Sigmoid colon (tissue), 7 donors: Measurements from ENCODE around the gene MAT1A. TPM values are rescaled to one million over a fixed set of nuclear protein-coding genes. Genes with fewer than 3 reads are reported as not detected.

Source experiments
- DNase-seq: peaks from one replicate; pipeline ENCODE4 v3.0.0-alpha.2; 2019
- H3K27ac ChIP-seq, 4 donors: fragments of 200-600 bp; sonication (generic); one replicate each; pipeline ENCODE4 v1.5.1; 2016 to 2019; ENCODE audit warnings: mild to moderate bottlenecking in 1 of 4
- H3K27me3 ChIP-seq, 3 donors: fragments of 200-600 bp; sonication (generic); one replicate each; pipeline ENCODE4 v1.5.1; 2019; ENCODE audit warnings: mild to moderate bottlenecking in 1 of 3
- H3K36me3 ChIP-seq, 4 donors: fragments of 200-600 bp; sonication (generic); one replicate each; pipeline ENCODE4 v1.5.1; 2016 to 2019
- H3K4me1 ChIP-seq, 4 donors: fragments of 200-600 bp; sonication (generic); one replicate each; pipeline ENCODE4 v1.5.1; 2017 to 2019
- H3K4me3 ChIP-seq, 4 donors: fragments of 200-600 bp; sonication (generic); one replicate each; pipeline ENCODE4 v1.5.1; 2017 to 2019; ENCODE audit warnings: mild to moderate bottlenecking in 2 of 4, moderate library complexity in 1 of 4
- H3K9me3 ChIP-seq, 4 donors: fragments of 200-600 bp in 3 of 4; sonication (generic) in 3 of 4; one replicate each; pipeline versions ENCODE4 v1.5.1 to v1.6.1; 2013 to 2019
- EP300 ChIP-seq, 4 donors: sonication (generic); formaldehyde crosslinking; IDR thresholded peaks; one replicate each; pipeline ENCODE4 v1.6.1; 2017; ENCODE audit warnings: antibody characterized with exemption in 4 of 4
- POLR2A ChIP-seq, 2 donors: fragments of 450-650 bp; IDR thresholded peaks; one replicate each; pipeline ENCODE4 v1.6.1; 2016; ENCODE audit warnings: antibody characterized with exemption in 2 of 2, mild to moderate bottlenecking in 2 of 2, moderate library complexity in 2 of 2
- POLR2AphosphoS5 ChIP-seq, 4 donors: sonication (generic); formaldehyde crosslinking; IDR thresholded peaks; one replicate each; pipeline ENCODE4 v1.6.1; 2017; ENCODE audit warnings: antibody characterized with exemption in 4 of 4
- WGBS, 2 donors: extraction: QIAGEN DNeasy Blood & Tissue Kit; methylation state at CpG; one replicate each; pipeline ENCODE4 v1.1.7; 2013; 5-methylcytosine and 5-hydroxymethylcytosine counted together
- intact Hi-C: fragments of 100-400 bp; cut with DNase I; formaldehyde crosslinking; loops from one replicate; pipeline ENCODE4 v1.15.1; 2023
- polyA plus RNA-seq, 3 donors: library from polyadenylated mRNA; stranded (reverse); fragments of 200-250 nt; gene quantifications; one replicate each; pipeline ENCODE4 v1.2.3, GENCODE V29; 2013
- total RNA-seq, 4 donors: library from RNA; depleted of rRNA; stranded (reverse); fragments of >200 nt; gene quantifications; one replicate each; pipeline ENCODE4 v1.1.0, GENCODE V29; 2016
- TF ChIP-seq, protein P1 (sequence below), 4 experiments: fragments of 450-650 bp in 3 of 4; fragments of 200-600 bp in 1 of 4; IDR thresholded peaks; one replicate each; pipeline ENCODE4 v1.5.1; 2016 to 2019; ENCODE audit warnings: antibody characterized with exemption in 4 of 4, mild to moderate bottlenecking in 3 of 4, moderate library complexity in 2 of 4
- donor health status: healthy with polysubstance abuse.
- donor health status: Bipolar disorder and iron deficiency.
- donor health status: healthy.

Gene MAT1A
- total and polyA plus RNA-seq, 7 donors = 0.23 to 0.31 TPM; not detected in 5

DNA sequence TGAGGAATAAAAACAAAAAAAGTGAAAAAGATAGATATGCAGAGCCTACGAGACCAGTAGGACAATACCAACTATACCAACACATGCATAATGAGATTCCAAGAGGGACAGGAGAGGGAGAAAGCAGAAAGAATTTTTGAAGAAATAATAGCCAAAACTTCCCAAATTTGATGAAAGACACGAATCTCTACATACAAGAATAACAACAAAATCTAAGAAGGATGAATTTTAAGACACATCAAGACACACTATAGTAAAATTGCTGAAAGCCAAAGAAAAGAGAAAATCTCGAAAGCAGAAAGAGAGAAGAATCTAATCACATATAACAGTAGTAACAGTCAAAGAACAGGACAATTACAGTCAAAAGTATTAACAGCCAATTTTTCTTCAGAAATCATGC, 7.5 kb upstream of the MAT1A start:
- Histone ChIP-seq H3K27ac (no peak overlapping the region), H3K36me3 (no peaks in the 10 kb centered on the region), H3K4me3 (no peak overlapping the region), H3K27me3 (no peaks in the 10 kb centered on the region), H3K4me1 (no peaks in the 10 kb centered on the region), H3K9me3 (peaks cover 0 to 7% (median 2%) of the 10 kb centered on the region in 4 donors)
- TF ChIP-seq POLR2A (IDR thresholded peaks at IDR 0.05) (no peak), EP300 (IDR thresholded peaks at IDR 0.05) (no peak), POLR2AphosphoS5 (IDR thresholded peaks at IDR 0.05) (no peak)
- TF ChIP-seq, protein P1, sequence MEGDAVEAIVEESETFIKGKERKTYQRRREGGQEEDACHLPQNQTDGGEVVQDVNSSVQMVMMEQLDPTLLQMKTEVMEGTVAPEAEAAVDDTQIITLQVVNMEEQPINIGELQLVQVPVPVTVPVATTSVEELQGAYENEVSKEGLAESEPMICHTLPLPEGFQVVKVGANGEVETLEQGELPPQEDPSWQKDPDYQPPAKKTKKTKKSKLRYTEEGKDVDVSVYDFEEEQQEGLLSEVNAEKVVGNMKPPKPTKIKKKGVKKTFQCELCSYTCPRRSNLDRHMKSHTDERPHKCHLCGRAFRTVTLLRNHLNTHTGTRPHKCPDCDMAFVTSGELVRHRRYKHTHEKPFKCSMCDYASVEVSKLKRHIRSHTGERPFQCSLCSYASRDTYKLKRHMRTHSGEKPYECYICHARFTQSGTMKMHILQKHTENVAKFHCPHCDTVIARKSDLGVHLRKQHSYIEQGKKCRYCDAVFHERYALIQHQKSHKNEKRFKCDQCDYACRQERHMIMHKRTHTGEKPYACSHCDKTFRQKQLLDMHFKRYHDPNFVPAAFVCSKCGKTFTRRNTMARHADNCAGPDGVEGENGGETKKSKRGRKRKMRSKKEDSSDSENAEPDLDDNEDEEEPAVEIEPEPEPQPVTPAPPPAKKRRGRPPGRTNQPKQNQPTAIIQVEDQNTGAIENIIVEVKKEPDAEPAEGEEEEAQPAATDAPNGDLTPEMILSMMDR (IDR thresholded peaks at IDR 0.05) = no peak
- intact Hi-C loops = loop anchor here (10.0 kb wide), 1 partner anchor 498 kb away; no protein-coding TSS in a partner anchor
- 86 to 87% methylated on average over 3 of the region's 3 CpGs for WGBS, 2 donors
- DNase-seq = no peak

DNA sequence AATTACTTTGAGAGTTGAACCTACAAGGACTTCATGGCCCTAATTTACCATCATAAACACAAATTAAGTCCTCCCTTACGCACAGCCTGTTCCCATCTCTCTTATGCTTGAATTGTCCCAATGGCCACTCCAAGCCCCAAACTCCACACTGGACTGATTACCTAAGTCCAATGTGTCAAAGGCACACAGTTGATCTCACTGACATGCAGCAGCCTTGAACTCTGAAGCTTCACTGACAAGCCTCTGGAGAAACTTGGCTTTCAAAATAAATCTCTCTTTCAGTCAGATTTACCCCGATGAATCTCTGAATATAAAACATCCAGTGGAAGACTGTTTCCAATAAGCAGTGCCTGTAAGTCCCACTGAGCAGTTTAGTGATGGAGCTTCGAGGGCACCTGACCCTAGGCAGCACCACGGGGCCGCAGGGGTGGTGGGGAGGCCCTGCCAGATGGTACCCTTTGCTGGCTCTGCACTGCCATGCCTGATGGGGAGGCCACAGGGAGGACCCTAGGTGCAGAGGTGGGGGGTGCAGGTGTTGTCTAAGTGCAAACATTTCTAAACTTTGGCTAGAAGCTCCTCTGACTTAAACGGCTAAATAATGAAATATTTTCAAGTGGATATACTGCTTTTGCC, 3.3 kb upstream of the MAT1A start:
- peaks cover 0 to 4% (median 2%) of the 10 kb centered on the region in 4 donors for H3K9me3 ChIP-seq
- no peaks in the 10 kb centered on the region for H3K27me3 ChIP-seq
- no peak for DNase-seq
- 89 to 90% methylated on average over 6 of the region's 6 CpGs for WGBS, 2 donors
- intact Hi-C loops = loop anchor here (10.0 kb wide), 1 partner anchor 502 kb away; no protein-coding TSS in a partner anchor
- no peaks in the 10 kb centered on the region for H3K4me1 ChIP-seq
- TF ChIP-seq POLR2AphosphoS5 (IDR thresholded peaks at IDR 0.05) (no peak), EP300 (IDR thresholded peaks at IDR 0.05) (no peak), POLR2A (IDR thresholded peaks at IDR 0.05) (no peak)
- TF ChIP-seq, protein P1 (IDR thresholded peaks at IDR 0.05) = no peak
- H3K36me3 ChIP-seq = no peaks in the 10 kb centered on the region
- H3K4me3 ChIP-seq = no peak overlapping the region
- H3K27ac ChIP-seq = no peak overlapping the region

DNA sequence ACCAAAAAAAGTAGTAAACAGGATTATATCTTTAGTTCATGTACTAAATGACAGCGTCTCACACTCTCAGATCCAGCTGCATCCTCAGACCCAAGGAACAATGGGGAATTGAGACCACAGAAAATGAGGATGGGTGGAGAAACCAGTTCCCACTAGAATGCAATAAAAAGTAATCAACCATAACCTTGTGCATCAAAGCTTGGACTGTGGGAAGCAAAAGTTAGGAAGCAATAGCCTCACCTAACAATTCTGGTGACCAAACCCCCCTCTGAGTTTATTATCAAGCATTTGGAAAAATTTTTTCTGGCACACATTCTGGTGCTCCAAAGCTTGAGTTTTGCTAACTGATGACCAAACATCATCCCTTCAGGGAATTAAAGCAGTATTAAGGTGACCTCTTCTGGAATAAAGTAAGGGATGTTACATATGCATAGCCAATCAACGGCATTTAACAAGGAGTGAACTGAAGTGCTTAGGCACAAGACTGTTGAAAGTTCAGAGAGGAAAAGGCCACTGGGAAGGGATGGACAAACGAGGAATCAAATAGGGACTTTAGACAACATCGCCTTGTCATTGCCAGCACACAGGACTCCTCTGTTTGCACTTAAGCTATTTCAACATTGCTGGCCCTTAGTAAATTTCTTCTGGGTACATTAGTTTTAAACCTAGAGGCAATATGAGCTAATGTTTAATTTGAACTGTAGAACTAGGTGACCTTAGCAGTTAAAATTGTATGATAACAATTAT, 1.2 kb upstream of the MAT1A start:
- H3K27me3 ChIP-seq = no peaks in the 10 kb centered on the region
- H3K9me3 ChIP-seq = no peaks in the 10 kb centered on the region
- no peak overlapping the region for H3K4me3 ChIP-seq
- intact Hi-C loops = loop anchor here (10.0 kb wide), 1 partner anchor 504 kb away; no protein-coding TSS in a partner anchor
- no peaks in the 10 kb centered on the region for H3K4me1 ChIP-seq
- 16 to 54% methylated on average over 4 of the region's 4 CpGs for WGBS, 2 donors
- no peak for DNase-seq
- no peaks in the 10 kb centered on the region for H3K36me3 ChIP-seq
- H3K27ac ChIP-seq = no peak overlapping the region
- TF ChIP-seq, protein P1 (IDR thresholded peaks at IDR 0.05) = no peak
- no peak for TF ChIP-seq EP300 (IDR thresholded peaks at IDR 0.05)
- no peak for TF ChIP-seq POLR2A (IDR thresholded peaks at IDR 0.05)
- no peak for TF ChIP-seq POLR2AphosphoS5 (IDR thresholded peaks at IDR 0.05)

DNA sequence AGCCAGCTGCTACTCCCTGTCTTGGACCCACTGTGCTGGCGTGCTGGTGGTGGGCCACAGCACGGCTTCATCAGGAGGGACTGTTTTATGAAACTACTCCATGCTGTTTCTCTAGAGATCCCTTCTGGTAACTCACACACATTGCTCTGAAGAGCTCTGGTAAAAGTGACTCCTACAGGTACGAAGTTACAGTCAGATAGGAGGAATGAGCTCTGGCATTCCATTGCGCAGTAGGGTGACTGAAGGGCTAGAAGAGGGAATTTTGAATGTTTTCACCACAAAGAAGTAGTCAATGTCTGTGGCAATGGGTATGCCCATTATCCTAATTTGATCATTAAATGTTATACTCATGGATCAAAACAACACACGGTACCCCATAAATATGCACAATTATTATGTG, 609 bp downstream of the MAT1A start:
- WGBS, 2 donors = 93 to 95% methylated on average over 5 of the region's 5 CpGs
- TF ChIP-seq EP300 (IDR thresholded peaks at IDR 0.05) = no peak
- TF ChIP-seq, protein P1 (IDR thresholded peaks at IDR 0.05) = no peak
- DNase-seq = no peak

More for the DNA sequence above, 609 bp downstream of the MAT1A start:
- Histone ChIP-seq H3K9me3 (no peaks in the 10 kb centered on the region), H3K36me3 (no peaks in the 10 kb centered on the region), H3K27me3 (no peaks in the 10 kb centered on the region), H3K4me3 (no peak overlapping the region), H3K27ac (no peak overlapping the region), H3K4me1 (no peaks in the 10 kb centered on the region)
- intact Hi-C loops = no loop called here
